GM18858 (cell line): Measurements from ENCODE around the gene C15orf39.

ENCODE experiments used
- ATAC-seq: cut with Tn5 transposase; IDR thresholded peaks from one replicate; pipeline ENCODE4 v1.9.1; 2021; ENCODE audit not compliant: unreplicated experiment

C15orf39 gene

DNA sequence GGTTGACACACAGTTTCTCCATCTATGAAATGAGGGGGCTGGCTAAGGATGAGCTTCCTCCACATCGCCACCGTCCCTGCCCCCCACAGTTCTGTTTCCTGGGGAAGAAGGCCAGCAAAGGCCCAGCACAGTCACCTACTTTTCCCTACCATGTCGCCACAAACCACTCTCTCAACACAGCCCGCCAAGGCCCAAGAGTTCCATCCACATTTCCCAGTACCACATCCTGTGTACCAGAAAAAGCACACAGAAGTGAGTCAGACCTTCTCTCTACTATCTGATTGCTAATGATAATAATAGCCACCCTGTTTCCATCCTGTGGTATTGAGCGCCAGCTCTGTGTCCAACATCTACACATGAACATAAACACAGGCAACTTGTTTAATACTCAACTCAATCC, 30.3 kb upstream of the C15orf39 start:
- ATAC-seq: no peak

GRCh38 chr15:75172284-75172820, 29.3 kb upstream of the C15orf39 start:
- no peak for ATAC-seq

DNA sequence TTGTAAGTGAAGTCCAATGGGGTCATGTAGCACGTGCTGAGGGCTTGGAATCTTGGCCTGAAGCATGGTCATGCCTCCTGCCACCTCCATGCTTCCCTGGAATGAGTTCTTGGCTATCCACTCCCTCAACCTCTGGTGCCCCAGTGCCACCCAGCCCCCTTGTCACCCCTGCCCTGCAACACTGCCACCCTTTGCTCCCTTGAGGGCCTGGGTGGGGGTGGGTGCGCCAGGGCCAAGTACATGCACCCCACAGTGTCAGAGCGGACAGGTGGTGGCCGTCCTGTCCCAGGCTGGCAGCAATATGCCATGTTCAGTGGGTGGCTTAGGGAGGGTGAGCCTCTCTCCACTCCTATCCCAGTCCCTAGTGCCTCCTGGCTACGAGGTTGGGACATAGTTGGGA, 27.6 kb upstream of the C15orf39 start:
- no peak for ATAC-seq

- ATAC-seq: no peak
These were observed 27.0 kb upstream of the C15orf39 start for GRCh38 chr15:75174729-75175128.

DNA sequence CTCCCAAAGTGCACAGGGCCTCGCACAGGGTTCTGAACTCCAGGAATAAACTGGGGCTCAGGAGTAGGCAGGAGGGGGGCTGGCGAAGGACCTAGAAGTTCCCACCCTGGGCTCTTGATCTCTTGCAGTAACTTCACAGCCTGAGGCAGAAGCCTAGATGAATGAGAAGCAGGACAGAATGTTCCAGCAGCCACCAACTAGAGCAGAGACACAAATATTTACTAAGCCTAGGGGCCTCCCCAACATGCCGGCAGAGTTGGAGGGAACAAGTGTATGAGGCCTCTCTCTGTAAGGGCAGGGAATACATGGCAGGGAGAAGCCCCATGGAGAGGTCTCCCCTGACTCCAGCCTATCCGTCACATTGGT, 25.3 kb upstream of the C15orf39 start:
- no peak for ATAC-seq

GRCh38 chr15:75177360-75178071, 24.2 kb upstream of the C15orf39 start:
- no peak for ATAC-seq

GRCh38 chr15:75178171-75178937, 23.3 kb upstream of the C15orf39 start:
- no peak for ATAC-seq

DNA sequence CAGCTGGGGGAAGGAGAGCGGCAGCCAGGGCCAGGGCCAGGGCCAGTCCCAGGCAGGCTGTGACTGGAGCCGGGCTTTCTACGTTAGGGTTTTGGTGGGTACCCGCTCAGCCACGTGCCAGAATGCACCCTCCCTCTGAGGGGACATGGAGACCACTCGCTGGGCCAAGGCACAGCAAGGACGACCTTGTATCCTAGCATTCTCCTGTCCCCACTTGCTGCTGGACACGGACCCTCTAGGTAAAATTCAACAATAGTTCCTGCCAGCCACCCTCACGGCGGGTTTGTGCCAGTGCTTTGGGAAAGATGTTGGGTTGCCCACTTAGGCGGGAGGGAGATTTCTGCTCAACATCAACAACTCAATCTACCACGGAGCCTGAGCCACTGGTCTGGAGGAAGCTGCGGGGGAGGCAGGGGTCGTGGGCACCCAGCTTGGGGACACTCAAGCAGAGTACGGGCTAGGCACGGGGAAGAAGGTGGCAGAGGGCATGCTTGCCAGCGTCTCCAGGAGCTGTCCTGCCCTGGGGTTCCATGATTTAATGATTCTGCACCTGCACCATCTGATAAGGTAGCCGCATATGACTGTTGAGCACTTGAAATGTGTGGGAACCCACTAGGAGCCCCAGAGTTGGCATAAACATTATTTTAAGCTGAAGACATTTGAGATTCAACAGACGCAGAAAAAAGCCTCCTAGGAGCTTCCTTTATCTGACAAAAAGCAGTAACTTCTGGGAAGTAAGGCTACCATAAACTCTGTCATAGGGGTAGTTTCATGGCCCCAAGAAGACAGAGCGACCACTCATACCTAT, 22.5 kb upstream of the C15orf39 start:
- no peak for ATAC-seq

DNA sequence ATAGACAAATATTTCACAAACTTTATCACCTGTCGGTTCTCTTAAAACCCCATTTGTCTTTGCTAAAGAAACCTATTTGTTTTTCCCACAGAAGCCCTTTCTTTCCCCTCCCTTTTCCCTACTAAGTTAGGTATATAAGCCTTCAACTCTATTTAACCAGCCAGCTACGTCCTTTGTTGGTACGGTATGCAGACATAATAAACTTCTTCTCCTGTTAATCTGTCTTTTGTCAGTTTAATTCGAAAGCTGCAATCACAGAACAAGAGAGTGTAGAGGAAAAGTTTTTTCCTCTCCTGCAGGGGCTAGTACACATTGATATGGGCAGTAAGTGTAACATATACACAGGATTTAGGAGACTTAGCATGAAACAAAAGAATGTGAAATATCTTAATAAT, 21.9 kb upstream of the C15orf39 start:
- ATAC-seq: no peak

GRCh38 chr15:75181780-75182179, 19.9 kb upstream of the C15orf39 start:
- no peak for ATAC-seq

GRCh38 chr15:75182187-75183131, 19.2 kb upstream of the C15orf39 start:
- no peak for ATAC-seq

GRCh38 chr15:75185271-75186029, 16.2 kb upstream of the C15orf39 start:
- ATAC-seq: no peak

GRCh38 chr15:75186044-75186443, 15.6 kb upstream of the C15orf39 start:
- ATAC-seq: no peak

GRCh38 chr15:75188499-75188898, 13.2 kb upstream of the C15orf39 start:
- no peak for ATAC-seq

DNA sequence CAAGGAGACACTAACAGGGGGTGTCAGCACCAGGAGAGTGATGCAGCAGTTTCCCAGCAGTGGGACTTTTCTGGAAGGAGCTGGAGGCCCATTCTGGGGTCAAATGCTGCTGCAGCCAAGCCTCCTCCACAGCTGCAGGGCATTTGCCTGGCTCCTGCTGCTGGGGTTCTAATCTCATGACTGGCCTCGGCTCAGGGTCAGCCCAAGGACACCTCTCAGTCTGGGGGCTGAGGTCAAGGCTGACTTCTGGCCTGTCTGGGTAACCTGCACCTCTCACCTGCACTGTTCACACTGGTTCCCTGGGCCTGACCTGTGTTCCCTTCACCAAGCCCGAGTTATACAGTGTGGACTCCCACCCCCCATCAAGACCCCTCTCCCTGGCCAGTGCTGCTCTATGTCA, 10.4 kb upstream of the C15orf39 start:
- ATAC-seq: no peak

DNA sequence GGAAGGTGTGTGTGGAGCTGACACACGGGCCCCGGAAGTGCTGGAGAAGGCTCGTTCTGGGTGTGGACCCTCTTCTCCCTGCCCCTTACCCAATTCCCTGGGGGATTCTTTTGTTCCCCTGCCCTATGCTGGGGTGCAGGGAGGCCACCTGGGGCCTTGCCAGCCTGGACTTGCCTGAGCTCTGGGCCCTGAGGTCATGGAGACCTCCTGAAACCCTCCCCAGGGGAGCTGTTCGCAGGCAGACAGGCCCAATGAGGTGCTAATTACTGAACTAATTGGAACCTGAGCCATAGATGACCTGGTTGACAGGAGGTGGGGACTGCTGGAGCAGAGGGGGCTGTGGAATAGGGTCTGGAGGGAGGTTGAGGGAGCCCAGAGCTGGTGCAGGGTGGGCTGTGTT, 9.4 kb upstream of the C15orf39 start:
- ATAC-seq: no peak

GRCh38 chr15:75193272-75193671, 8.4 kb upstream of the C15orf39 start:
- ATAC-seq: no peak

DNA sequence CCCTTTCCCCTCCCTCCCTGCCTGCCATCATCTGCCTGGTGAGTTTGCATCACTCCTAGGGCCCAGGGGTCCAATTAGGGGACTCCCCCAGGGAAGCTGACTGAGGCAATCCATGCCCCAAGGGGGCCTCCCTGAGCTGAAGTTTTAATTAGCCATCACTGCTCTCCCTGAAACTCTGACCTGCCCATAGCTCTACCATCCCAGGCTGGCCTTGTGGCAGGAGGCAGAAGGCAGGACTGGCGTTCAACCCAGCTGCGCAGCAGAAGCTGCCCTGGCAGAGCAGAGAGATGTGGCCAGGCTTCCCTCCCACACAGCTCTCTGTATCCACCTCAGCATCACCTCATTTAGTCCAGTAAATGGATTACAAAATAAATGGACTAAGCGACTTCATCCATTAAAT, 7.7 kb upstream of the C15orf39 start:
- no peak for ATAC-seq

GRCh38 chr15:75194397-75194796, 7.3 kb upstream of the C15orf39 start:
- ATAC-seq: no peak
